ENCODE data around the gene GORASP1.

- TF ChIP-seq CTCF (IDR thresholded peaks at IDR 0.05) (no peak), POLR2A (IDR thresholded peaks at IDR 0.05) (no peak)
Measured at GRCh38 chr3:39097716-39098472, 9.5 kb downstream of the GORASP1 start.
